ENCODE measurements around the gene VTI1A.

The VTI1A gene

GRCh38 chr10:112475575-112476218, 28.7 kb downstream of the VTI1A start:
- Histone ChIP-seq H3K27ac (ENCODE audit: low read length) (no peak overlapping the region), H3K4me1 (ENCODE audit: low read length) (no peaks in the 10 kb centered on the region), H3K9me3 (replicated peaks; ENCODE audit: insufficient read depth, low read length) (no peaks in the 10 kb centered on the region), H3F3A (ENCODE audit: insufficient read depth, low read length) (no peaks in the 10 kb centered on the region), H2AFZ (ENCODE audit: low read length) (no peak overlapping the region), H4K20me1 (ENCODE audit: insufficient read depth, low read length) (peaks cover 6% of the 10 kb centered on the region; the same call in 1 of the 2 replicates), H3K36me3 (replicated peaks; ENCODE audit: insufficient read depth, low read length) (no peaks in the 10 kb centered on the region), H3K4me2 (ENCODE audit: low read depth, low read length) (no peak overlapping the region), H3K79me2 (ENCODE audit: low read length) (peaks cover 8% of the 10 kb centered on the region; the same call in 1 of the 2 replicates), H3K27me3 (replicated peaks; ENCODE audit: insufficient read depth, low read length) (no peaks in the 10 kb centered on the region), H3K9me2 (replicated peaks; ENCODE audit: insufficient read depth, low read length) (no peaks in the 10 kb centered on the region), H3K9ac (ENCODE audit: low read length) (no peak overlapping the region), H3K4me3 (ENCODE audit: low read length) (no peak overlapping the region)
- peak; percentile 52 for TF ChIP-seq CTCF (IDR thresholded peaks at IDR 0.05; ENCODE audit: low read length)
- TF ChIP-seq EZH2 (optimal IDR thresholded peaks at IDR 0.05; ENCODE audit: low read depth, low read length) = no peak
- DNase-seq = peak; percentile 37

GRCh38 chr10:112481602-112482001, 34.6 kb downstream of the VTI1A start:
- Histone ChIP-seq H3K79me2 (ENCODE audit: low read length) (no peaks in the 10 kb centered on the region; the same call in 1 of the 2 replicates), H3K27ac (ENCODE audit: low read length) (no peak overlapping the region), H3K4me3 (ENCODE audit: low read length) (no peak overlapping the region), H3K36me3 (replicated peaks; ENCODE audit: insufficient read depth, low read length) (no peaks in the 10 kb centered on the region), H3K9me3 (replicated peaks; ENCODE audit: insufficient read depth, low read length) (no peaks in the 10 kb centered on the region), H4K20me1 (ENCODE audit: insufficient read depth, low read length) (no peaks in the 10 kb centered on the region), H3K9ac (ENCODE audit: low read length) (no peak overlapping the region), H3K4me2 (ENCODE audit: low read depth, low read length) (no peak overlapping the region), H2AFZ (ENCODE audit: low read length) (no peak overlapping the region), H3K4me1 (ENCODE audit: low read length) (no peaks in the 10 kb centered on the region), H3K9me2 (replicated peaks; ENCODE audit: insufficient read depth, low read length) (no peaks in the 10 kb centered on the region), H3K27me3 (replicated peaks; ENCODE audit: insufficient read depth, low read length) (no peaks in the 10 kb centered on the region), H3F3A (ENCODE audit: insufficient read depth, low read length) (no peaks in the 10 kb centered on the region)
- no peak for TF ChIP-seq EZH2phosphoT487 (IDR thresholded peaks at IDR 0.05; ENCODE audit: low read length)
- TF ChIP-seq CTCF (IDR thresholded peaks at IDR 0.05; ENCODE audit: low read length) = no peak
- TF ChIP-seq EZH2 (optimal IDR thresholded peaks at IDR 0.05; ENCODE audit: low read depth, low read length) = no peak
- DNase-seq = no peak

DNA sequence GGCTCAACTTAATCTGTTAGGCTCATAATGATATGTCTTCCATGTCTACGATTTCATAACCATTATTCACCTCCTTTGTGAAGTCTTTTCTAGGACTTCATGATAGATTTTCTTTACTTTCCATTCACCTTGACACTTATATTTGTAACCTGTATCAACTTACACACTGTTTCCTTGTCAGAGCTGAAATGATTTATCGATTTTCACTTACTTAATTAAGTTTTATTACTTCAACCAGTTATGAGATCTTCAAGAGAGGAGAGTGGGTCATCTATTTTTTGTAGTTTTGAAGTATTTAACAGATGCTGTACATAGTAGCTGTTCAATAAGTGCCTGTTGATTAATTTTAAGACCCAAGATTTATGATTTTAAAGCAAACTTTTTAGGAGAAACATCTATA, 37.4 kb downstream of the VTI1A start:
- no peaks in the 10 kb centered on the region for H4K20me1 ChIP-seq (ENCODE audit: insufficient read depth, low read length)
- DNase-seq = no peak
- no peaks in the 10 kb centered on the region; the same call in 1 of the 2 replicates for H3K79me2 ChIP-seq (ENCODE audit: low read length)
- no peaks in the 10 kb centered on the region for H3K36me3 ChIP-seq (replicated peaks; ENCODE audit: insufficient read depth, low read length)
- no peak for TF ChIP-seq EZH2phosphoT487 (IDR thresholded peaks at IDR 0.05; ENCODE audit: low read length)
- no peak for TF ChIP-seq EZH2 (optimal IDR thresholded peaks at IDR 0.05; ENCODE audit: low read depth, low read length)
- no peak for TF ChIP-seq CTCF (IDR thresholded peaks at IDR 0.05; ENCODE audit: low read length)
- no peaks in the 10 kb centered on the region for H3K27me3 ChIP-seq (replicated peaks; ENCODE audit: insufficient read depth, low read length)
- no peaks in the 10 kb centered on the region for H3F3A ChIP-seq (ENCODE audit: insufficient read depth, low read length)
- no peaks in the 10 kb centered on the region for H3K4me1 ChIP-seq (ENCODE audit: low read length)
- no peak overlapping the region for H3K4me2 ChIP-seq (ENCODE audit: low read depth, low read length)
- no peak overlapping the region for H2AFZ ChIP-seq (ENCODE audit: low read length)
- H3K4me3 ChIP-seq (ENCODE audit: low read length) = no peak overlapping the region
- H3K9me3 ChIP-seq (replicated peaks; ENCODE audit: insufficient read depth, low read length) = no peaks in the 10 kb centered on the region
- no peaks in the 10 kb centered on the region for H3K9me2 ChIP-seq (replicated peaks; ENCODE audit: insufficient read depth, low read length)
- no peak overlapping the region for H3K27ac ChIP-seq (ENCODE audit: low read length)
- no peak overlapping the region for H3K9ac ChIP-seq (ENCODE audit: low read length)
